PC-3 (cell line): Measurements from ENCODE around the gene NUP62. TPM values are rescaled to one million over a fixed set of nuclear protein-coding genes. Genes with fewer than 3 reads are reported as not detected.

Experiments
- ATAC-seq: fragments of 200-7000 bp; cut with Tn5 transposase; 2 replicates; pipeline ENCODE4 v1.9.1; 2020; ENCODE audit warnings: mild to moderate bottlenecking, moderate library complexity
- BruUV-seq: library from RNA; stranded (reverse); fragments of 400-500 nt; replicated peaks from 2 replicates; lab custom pipeline; 2021; lab: Mats Ljungman, UMichigan
- CTCF ChIA-PET: fragments of 300-600 bp; sonication (Branson Sonifier 250); formaldehyde crosslinking; loops from one replicate; lab custom pipeline; 2022; ENCODE audit warnings: antibody characterized with exemption; lab: Charles Lee
- POLR2A ChIA-PET: fragments of 300-600 bp; sonication (Branson Sonifier 250); formaldehyde crosslinking; loops from one replicate; lab custom pipeline; 2022; ENCODE audit warnings: antibody characterized with exemption; ENCODE audit not compliant: unreplicated experiment; lab: Charles Lee
- DNase-seq: peaks from one replicate; pipeline ENCODE4 v3.0.0-alpha.2; 2015
- H2AFZ ChIP-seq: fragments of 300-600 bp; sonication (generic); 2 replicates; pipeline ENCODE4 v1.6.0; 2016; ENCODE audit warnings: antibody characterized with exemption, low read length
- H3F3A ChIP-seq: fragments of 300-600 bp; sonication (generic); one replicate; pipeline ENCODE4 v1.6.0; 2017; ENCODE audit warnings: antibody characterized with exemption, low read length, control low read depth, mild to moderate bottlenecking; ENCODE audit not compliant: unreplicated experiment
- H3K27ac ChIP-seq: fragments of 300-600 bp; sonication (generic); 2 replicates; pipeline ENCODE4 v1.5.1; 2016; ENCODE audit warnings: mild to moderate bottlenecking, low read length
- H3K27me3 ChIP-seq: fragments of 300-600 bp; sonication (generic); 2 replicates; pipeline ENCODE4 v1.6.1; 2016; ENCODE audit warnings: low read length, mixed read lengths
- H3K36me3 ChIP-seq: fragments of 300-600 bp; sonication (generic); 2 replicates; pipeline ENCODE4 v1.6.1; 2016; ENCODE audit warnings: low read depth, mixed run types, low read length, mixed read lengths
- H3K4me1 ChIP-seq: fragments of 300-600 bp; sonication (generic); 2 replicates; pipeline ENCODE4 v1.5.1; 2016; ENCODE audit warnings: low read length; ENCODE audit not compliant: insufficient read depth
- H3K4me2 ChIP-seq: fragments of 300-600 bp; sonication (generic); 2 replicates; pipeline ENCODE4 v1.6.0; 2016; ENCODE audit warnings: low read length
- H3K4me3 ChIP-seq: fragments of 300-600 bp; sonication (generic); 2 replicates; pipeline ENCODE4 v1.5.1; 2016; ENCODE audit warnings: mild to moderate bottlenecking, low read length, mixed read lengths
- H3K79me2 ChIP-seq: fragments of 300-600 bp; sonication (generic); 2 replicates; pipeline ENCODE4 v1.6.1; 2017; ENCODE audit warnings: low read length, mixed read lengths
- H3K9ac ChIP-seq: fragments of 300-600 bp; sonication (generic); 2 replicates; pipeline ENCODE4 v1.6.0; 2016; ENCODE audit warnings: mild to moderate bottlenecking, low read length
- H3K9me2 ChIP-seq: fragments of 300-600 bp; sonication (generic); replicated peaks from 2 replicates; pipeline ENCODE4 v1.6.1; 2016; ENCODE audit warnings: mixed run types, low read length, mixed read lengths
- H3K9me3 ChIP-seq: fragments of 300-600 bp; sonication (generic); 2 replicates; pipeline ENCODE4 v1.6.1; 2016; ENCODE audit warnings: low read length, mixed read lengths
- H4K20me1 ChIP-seq: fragments of 300-600 bp; sonication (generic); 2 replicates; pipeline ENCODE4 v1.6.1; 2016; ENCODE audit warnings: low read length, mixed read lengths
- CTCF ChIP-seq: fragments of 300-600 bp; sonication (generic); conservative IDR thresholded peaks from 2 replicates; pipeline ENCODE4 v1.5.1; 2017; ENCODE audit warnings: antibody characterized with exemption, low read depth, mild to moderate bottlenecking, low read length
- EZH2 ChIP-seq: fragments of 300-600 bp; sonication (generic); IDR thresholded peaks from one replicate; pipeline ENCODE4 v1.6.1; 2017; ENCODE audit warnings: antibody characterized with exemption, mild to moderate bottlenecking, low read length; ENCODE audit not compliant: unreplicated experiment
- EZH2phosphoT487 ChIP-seq: fragments of 300-600 bp; sonication (generic); IDR thresholded peaks from 2 replicates; pipeline ENCODE4 v1.6.1; 2018; ENCODE audit warnings: mild to moderate bottlenecking, antibody characterized with exemption, low read length, borderline replicate concordance
- intact Hi-C: fragments of 100-400 bp; cut with micrococcal nuclease; formaldehyde crosslinking; loops from 2 replicates; pipeline ENCODE4 v1.9.0; 2023
- total RNA-seq: library from RNA; depleted of rRNA; stranded (reverse); fragments of >200 nt; gene quantifications from 2 replicates; pipeline ENCODE4 v1.2.3, GENCODE V29; 2014

The NUP62 gene
- total RNA-seq, 1 experiment from 2014 or later = 129 TPM

GRCh38 chr19:49883094-49883493, 46.2 kb downstream of the NUP62 start:
- ATAC-seq = no peak

GRCh38 chr19:49882643-49883042, 46.7 kb downstream of the NUP62 start:
- no peak for TF ChIP-seq EZH2phosphoT487
- no peak for TF ChIP-seq EZH2
- TF ChIP-seq CTCF = no peak
- POLR2A ChIA-PET = no interaction called here
- Histone ChIP-seq H3F3A (peaks cover 3% of the 10 kb centered on the region), H3K4me1 (peaks cover 25% of the 10 kb centered on the region), H3K9me2 (no peaks in the 10 kb centered on the region), H2AFZ (no peak overlapping the region), H3K27me3 (no peaks in the 10 kb centered on the region), H3K36me3 (peaks cover 26% of the 10 kb centered on the region), H3K9me3 (no peaks in the 10 kb centered on the region), H3K27ac (no peak overlapping the region), H4K20me1 (no peaks in the 10 kb centered on the region), H3K4me3 (no peak overlapping the region), H3K79me2 (peaks cover 12% of the 10 kb centered on the region), H3K4me2 (no peak overlapping the region), H3K9ac (no peak overlapping the region)
- BruUV-seq = no TSS peak
- intact Hi-C loops = no loop called here
- no peak for ATAC-seq
- DNase-seq = no peak
- CTCF ChIA-PET = no interaction called here

More at GRCh38 chr19:49883094-49883493, 46.2 kb downstream of the NUP62 start:
- no peak for DNase-seq
- TF ChIP-seq EZH2 = no peak
- TF ChIP-seq CTCF = no peak
- TF ChIP-seq EZH2phosphoT487 = no peak
- no TSS peak for BruUV-seq
- Histone ChIP-seq H3K4me1 (peaks cover 24% of the 10 kb centered on the region), H3K27me3 (no peaks in the 10 kb centered on the region), H3K4me2 (no peak overlapping the region), H2AFZ (no peak overlapping the region), H3K79me2 (peaks cover 12% of the 10 kb centered on the region), H3K9me2 (no peaks in the 10 kb centered on the region), H3F3A (peaks cover 3% of the 10 kb centered on the region), H3K36me3 (peaks cover 26% of the 10 kb centered on the region), H3K4me3 (no peak overlapping the region), H4K20me1 (no peaks in the 10 kb centered on the region), H3K9me3 (no peaks in the 10 kb centered on the region), H3K27ac (no peak overlapping the region), H3K9ac (no peak overlapping the region)
- ChIA-PET POLR2A (no interaction called here), CTCF (no interaction called here)
- intact Hi-C loops = no loop called here

GRCh38 chr19:49881672-49882394, 47.5 kb downstream of the NUP62 start:
- ChIA-PET CTCF (no interaction called here), POLR2A (no interaction called here)
- BruUV-seq = no TSS peak
- intact Hi-C loops = no loop called here
- DNase-seq (peak; percentile 20), ATAC-seq (no peak)
- Histone ChIP-seq H3K4me2 (no peak overlapping the region), H3K9me2 (no peaks in the 10 kb centered on the region), H3K4me3 (no peak overlapping the region), H3K36me3 (peaks cover 26% of the 10 kb centered on the region), H3K79me2 (peaks cover 12% of the 10 kb centered on the region), H3K27ac (no peak overlapping the region), H3K9ac (no peak overlapping the region), H3K27me3 (no peaks in the 10 kb centered on the region), H4K20me1 (no peaks in the 10 kb centered on the region), H3K9me3 (no peaks in the 10 kb centered on the region), H3K4me1 (peaks cover 25% of the 10 kb centered on the region), H2AFZ (no peak overlapping the region), H3F3A (peaks cover 3% of the 10 kb centered on the region)
- TF ChIP-seq EZH2phosphoT487 = no peak
- no peak for TF ChIP-seq EZH2
- no peak for TF ChIP-seq CTCF
